Smooth muscle cell (in vitro differentiated cells): ENCODE results near the gene S100A3. TPM values are rescaled to one million over a fixed set of nuclear protein-coding genes. Genes with fewer than 3 reads are reported as not detected.

Source experiments
- DNase-seq: peaks from one replicate; lab custom pipeline; 2025; ENCODE audit not compliant: unreplicated experiment; lab: John Stamatoyannopoulos, UW
- H2AFZ ChIP-seq: fragments of 200-600 bp; sonication (generic); 2 replicates; pipeline ENCODE4 v1.6.0; 2016; ENCODE audit warnings: antibody characterized with exemption, low read depth, mild to moderate bottlenecking
- H3F3A ChIP-seq: fragments of 200-600 bp; sonication (generic); 2 replicates; pipeline ENCODE4 v1.6.0; 2017; ENCODE audit warnings: antibody characterized with exemption, low read depth
- H3K27ac ChIP-seq: fragments of 200-600 bp; sonication (generic); 2 replicates; pipeline ENCODE4 v1.5.1; 2016; ENCODE audit warnings: low read depth, mild to moderate bottlenecking
- H3K27me3 ChIP-seq: fragments of 200-600 bp; sonication (generic); 2 replicates; pipeline ENCODE4 v1.6.1; 2016; ENCODE audit warnings: low read depth, mild to moderate bottlenecking
- H3K36me3 ChIP-seq: fragments of 200-600 bp; sonication (generic); 2 replicates; pipeline ENCODE4 v1.5.1; 2016; ENCODE audit warnings: low read depth
- H3K4me1 ChIP-seq: fragments of 200-600 bp; sonication (generic); 2 replicates; pipeline ENCODE4 v1.5.1; 2016; ENCODE audit warnings: low read depth
- H3K4me2 ChIP-seq: fragments of 200-600 bp; sonication (generic); 2 replicates; pipeline ENCODE4 v1.6.0; 2016; ENCODE audit warnings: mild to moderate bottlenecking
- H3K4me3 ChIP-seq: fragments of 200-600 bp; sonication (generic); 2 replicates; pipeline ENCODE4 v1.5.1; 2016; ENCODE audit warnings: mild to moderate bottlenecking
- H3K79me2 ChIP-seq: fragments of 200-600 bp; sonication (generic); 2 replicates; pipeline ENCODE4 v1.6.0; 2016; ENCODE audit warnings: low read depth, mild to moderate bottlenecking
- H3K9ac ChIP-seq: fragments of 200-600 bp; sonication (generic); 2 replicates; pipeline ENCODE4 v1.6.0; 2016; ENCODE audit warnings: low read depth
- H3K9me3 ChIP-seq: fragments of 200-600 bp; sonication (generic); replicated peaks from 2 replicates; pipeline ENCODE4 v1.5.1; 2016; ENCODE audit warnings: low read depth
- H4K20me1 ChIP-seq: fragments of 200-600 bp; sonication (generic); 2 replicates; pipeline ENCODE4 v1.6.0; 2016; ENCODE audit warnings: low read depth
- CTCF ChIP-seq: fragments of 200-600 bp; sonication (generic); IDR thresholded peaks from 2 replicates; pipeline ENCODE4 v1.5.1; 2017; ENCODE audit warnings: borderline replicate concordance, mild to moderate bottlenecking, antibody characterized with exemption; ENCODE audit not compliant: insufficient read depth, poor library complexity, severe bottlenecking
- WGBS: methylation state at CpG from one replicate; pipeline ENCODE4 v1.1.7; 2016; ENCODE audit warnings: low lambda C conversion rate; 5-methylcytosine and 5-hydroxymethylcytosine counted together
- polyA plus RNA-seq: library from polyadenylated mRNA; unstranded; fragments of >200 nt; fragmentation: Nextera tagmentation; extraction: Ambion mirVana; gene quantifications from 2 replicates; pipeline ENCODE4 v1.2.1, GENCODE V29; 2016
- total RNA-seq: library from RNA; depleted of rRNA; stranded (reverse); fragments of >200 nt; gene quantifications from 2 replicates; pipeline ENCODE4 v1.2.3, GENCODE V29; 2014

The S100A3 gene
- total RNA-seq, result 11.2 and 13.9 TPM in 2 replicates
- 18.0 and 19.8 TPM in 2 replicates for polyA plus RNA-seq

GRCh38 chr1:153548722-153549688 lies at the start of gene S100A3:
TSS of gene S100A3 (minus strand) at chr1:153549258. CDS start at chr1:153548485, 773 bp downstream.
- peak; percentile 28 for TF ChIP-seq CTCF
- H3K27ac ChIP-seq, result peak within 1 kb of the TSS; percentile 88
- peak; percentile 36 for DNase-seq
- no peaks in the 10 kb centered on the region for H3K27me3 ChIP-seq
- H3F3A ChIP-seq, result peaks cover 2% of the 10 kb centered on the region
- peaks cover 44% of the 10 kb centered on the region for H3K4me1 ChIP-seq
- H2AFZ ChIP-seq, result peak within 1 kb of the TSS; percentile 29
- H3K4me2 ChIP-seq, result peak within 1 kb of the TSS; percentile 68
- no peaks in the 10 kb centered on the region for H3K9me3 ChIP-seq
- peak within 1 kb of the TSS; percentile 27 for H3K9ac ChIP-seq
- no peaks in the 10 kb centered on the region for H3K79me2 ChIP-seq
- 43% methylated on average over 14 of the region's 14 CpGs for WGBS
- no peaks in the 10 kb centered on the region for H4K20me1 ChIP-seq
- H3K36me3 ChIP-seq, result no peaks in the 10 kb centered on the region
- H3K4me3 ChIP-seq, result no peak within 1 kb of the TSS

GRCh38 chr1:153598309-153599172 lies 49.5 kb upstream of the S100A3 start:
- no peaks in the 10 kb centered on the region for H3K36me3 ChIP-seq
- H3K9me3 ChIP-seq, result no peaks in the 10 kb centered on the region
- H3K27ac ChIP-seq, result no peak overlapping the region
- TF ChIP-seq CTCF, result no peak
- no peak overlapping the region for H2AFZ ChIP-seq
- no peaks in the 10 kb centered on the region for H3K79me2 ChIP-seq
- no peaks in the 10 kb centered on the region for H3F3A ChIP-seq
- H4K20me1 ChIP-seq, result no peaks in the 10 kb centered on the region
- 70% methylated on average over 7 of the region's 7 CpGs for WGBS
- no peak overlapping the region for H3K4me3 ChIP-seq
- DNase-seq, result no peak
- no peak overlapping the region for H3K9ac ChIP-seq
- no peaks in the 10 kb centered on the region for H3K27me3 ChIP-seq
- H3K4me2 ChIP-seq, result peak overlapping the region; percentile 11
- no peaks in the 10 kb centered on the region for H3K4me1 ChIP-seq

GRCh38 chr1:153597206-153597605 lies 48.1 kb upstream of the S100A3 start:
- Histone ChIP-seq H3K79me2 (no peaks in the 10 kb centered on the region), H3K4me3 (no peak overlapping the region), H3K36me3 (no peaks in the 10 kb centered on the region), H3K27me3 (no peaks in the 10 kb centered on the region), H3F3A (no peaks in the 10 kb centered on the region), H3K4me2 (no peak overlapping the region), H3K4me1 (no peaks in the 10 kb centered on the region), H4K20me1 (no peaks in the 10 kb centered on the region), H3K9me3 (no peaks in the 10 kb centered on the region), H3K9ac (no peak overlapping the region), H2AFZ (no peak overlapping the region), H3K27ac (no peak overlapping the region)
- DNase-seq, result no peak
- TF ChIP-seq CTCF, result no peak
- WGBS, result 90% methylated on average over 6 of the region's 6 CpGs
